ENCODE data around the gene ZFAND6.
"Not testable (repeated sequence)": the region's sequence is repeated elsewhere in the genome, so short reads cannot be mapped to it uniquely, and the experiment has no call there.

GRCh38 chr15:80127253-80127652 is 67.8 kb downstream of the ZFAND6 start:
- TF ChIP-seq CTCF (conservative IDR thresholded peaks at IDR 0.05; ENCODE audit: low read length); EZH2phosphoT487 (IDR thresholded peaks at IDR 0.05; ENCODE audit: borderline replicate concordance): not testable (repeated sequence)
